GM23338 (cell line): Measurements from ENCODE around the gene TIGAR. TPM values are rescaled to one million over a fixed set of nuclear protein-coding genes. Genes with fewer than 3 reads are reported as not detected.

ENCODE experiments used
- ATAC-seq: fragments of 200-7000 bp; cut with Tn5 transposase; 3 replicates; pipeline ENCODE4 v1.9.1; 2020
- DNase-seq: peaks from one replicate; pipeline ENCODE4 v3.0.0-alpha.2; 2015; ENCODE audit warnings: low spot score
- H2AFZ ChIP-seq: fragments of 200-600 bp; sonication (generic); 2 replicates; pipeline ENCODE4 v1.8.0; 2016; ENCODE audit warnings: antibody characterized with exemption, mild to moderate bottlenecking, moderate library complexity
- H3F3A ChIP-seq: fragments of 200-600 bp; sonication (generic); replicated peaks from 2 replicates; pipeline ENCODE4 v1.8.0; 2017; ENCODE audit warnings: antibody characterized with exemption, mixed run types, low read depth
- H3K27ac ChIP-seq: fragments of 200-600 bp; sonication (generic); 2 replicates; pipeline ENCODE4 v1.6.1; 2016; ENCODE audit warnings: low read depth
- H3K27me3 ChIP-seq: fragments of 200-600 bp; sonication (generic); 2 replicates; pipeline ENCODE4 v1.8.0; 2016; ENCODE audit warnings: mild to moderate bottlenecking, mixed run types, moderate library complexity; ENCODE audit not compliant: insufficient read depth
- H3K36me3 ChIP-seq: fragments of 200-600 bp; sonication (generic); 2 replicates; pipeline ENCODE4 v1.8.0; 2016; ENCODE audit warnings: mild to moderate bottlenecking; ENCODE audit not compliant: insufficient read depth
- H3K4me1 ChIP-seq: fragments of 200-600 bp; sonication (generic); 2 replicates; pipeline ENCODE4 v1.8.0; 2016; ENCODE audit warnings: mild to moderate bottlenecking, moderate library complexity; ENCODE audit not compliant: insufficient read depth
- H3K4me2 ChIP-seq: fragments of 200-600 bp; sonication (generic); 2 replicates; pipeline ENCODE4 v1.7.1; 2017; ENCODE audit warnings: mixed run types
- H3K4me3 ChIP-seq: fragments of 200-600 bp; sonication (generic); 2 replicates; pipeline ENCODE4 v1.6.1; 2016; ENCODE audit warnings: mixed run types
- H3K79me2 ChIP-seq: fragments of 200-600 bp; sonication (generic); replicated peaks from 2 replicates; pipeline ENCODE4 v1.8.0; 2017; ENCODE audit warnings: mild to moderate bottlenecking; ENCODE audit not compliant: insufficient read depth
- H3K9me2 ChIP-seq: fragments of 200-600 bp; sonication (generic); 2 replicates; pipeline ENCODE4 v1.8.0; 2017; ENCODE audit not compliant: insufficient read depth
- H4K20me1 ChIP-seq: fragments of 200-600 bp; sonication (generic); replicated peaks from 2 replicates; pipeline ENCODE4 v1.8.0; 2017; ENCODE audit warnings: mild to moderate bottlenecking; ENCODE audit not compliant: insufficient read depth
- H3K27ac Mint-ChIP-seq: 2 replicates; pipeline ENCODE4 v1.8.0; 2020; ENCODE audit warnings: inconsistent platforms, mild to moderate bottlenecking, moderate library complexity, mixed read lengths
- H3K27me3 Mint-ChIP-seq: 3 replicates; pipeline ENCODE4 v1.8.0; 2022; ENCODE audit warnings: low read depth, mild to moderate bottlenecking, moderate library complexity, mixed read lengths, inconsistent platforms; ENCODE audit not compliant: insufficient read depth, poor library complexity
- H3K36me3 Mint-ChIP-seq: 3 replicates; pipeline ENCODE4 v1.8.0; 2021; ENCODE audit warnings: low read depth, mild to moderate bottlenecking, inconsistent platforms, moderate library complexity, mixed read lengths
- H3K4me1 Mint-ChIP-seq: 3 replicates; pipeline ENCODE4 v1.8.0; 2020; ENCODE audit warnings: mild to moderate bottlenecking, inconsistent platforms, mixed read lengths
- H3K4me3 Mint-ChIP-seq: 3 replicates; pipeline ENCODE4 v1.8.0; 2021; ENCODE audit warnings: moderate library complexity, mild to moderate bottlenecking, inconsistent platforms, mixed read lengths
- H3K9me3 Mint-ChIP-seq: 3 replicates; pipeline ENCODE4 v1.8.0; 2020; ENCODE audit warnings: moderate library complexity, mild to moderate bottlenecking, inconsistent platforms, mixed read lengths
- CREB1 ChIP-seq: fragments of 250-450 bp; sonication (Bioruptor Pico); IDR thresholded peaks from 2 replicates; pipeline ENCODE4 v1.5.0; 2020; ENCODE audit warnings: low read depth, mild to moderate bottlenecking, moderate library complexity
- EZH2 ChIP-seq: fragments of 200-600 bp; sonication (generic); IDR thresholded peaks from one replicate; pipeline ENCODE4 v1.8.0; 2017; ENCODE audit warnings: antibody characterized with exemption, mild to moderate bottlenecking, low read depth; ENCODE audit not compliant: unreplicated experiment
- STAT1 ChIP-seq: IDR thresholded peaks from one replicate; pipeline ENCODE4 v1.6.1; 2016; ENCODE audit warnings: antibody characterized with exemption; ENCODE audit not compliant: unreplicated experiment
- ZNF331 ChIP-seq: fragments of 250-450 bp; sonication (Bioruptor Pico); IDR thresholded peaks from 2 replicates; pipeline ENCODE4 v1.5.0; 2020; ENCODE audit warnings: low read depth, mild to moderate bottlenecking, moderate library complexity
- polyA plus RNA-seq: library from polyadenylated mRNA; unstranded; fragments of >200 nt; fragmentation: Nextera tagmentation; extraction: Ambion mirVana; gene quantifications from 2 replicates; pipeline ENCODE4 v1.2.1, GENCODE V29; 2016
- total RNA-seq: library from RNA; depleted of rRNA; stranded (reverse); fragments of >200 nt; shearing (Covaris generic); gene quantifications from 2 replicates; pipeline ENCODE4 v1.2.3, GENCODE V29; 2014
- TF ChIP-seq, protein P1 (sequence below), 2 experiments: fragments of 200-600 bp in 1 of 2; sonication (generic) in 1 of 2; conservative IDR thresholded peaks; 2 replicates each; pipeline versions ENCODE4 v1.5.1 to v1.6.1; 2016 to 2017; ENCODE audit warnings: antibody characterized with exemption in 2 of 2, low read depth in 2 of 2, mild to moderate bottlenecking in 2 of 2, moderate library complexity in 1 of 2
- TF ChIP-seq, protein P2 (sequence below): IDR thresholded peaks from one replicate; pipeline ENCODE4 v1.6.1; 2018; ENCODE audit warnings: antibody characterized with exemption; ENCODE audit not compliant: unreplicated experiment
- TF ChIP-seq, protein P3 (sequence below): fragments of 250-450 bp; sonication (Bioruptor Pico); IDR thresholded peaks from 2 replicates; pipeline ENCODE4 v1.5.0; 2020; ENCODE audit warnings: mild to moderate bottlenecking, moderate library complexity

The TIGAR gene
- total and polyA plus RNA-seq, 2 experiments from 2014 or later = 10.4 to 13.3 TPM

DNA sequence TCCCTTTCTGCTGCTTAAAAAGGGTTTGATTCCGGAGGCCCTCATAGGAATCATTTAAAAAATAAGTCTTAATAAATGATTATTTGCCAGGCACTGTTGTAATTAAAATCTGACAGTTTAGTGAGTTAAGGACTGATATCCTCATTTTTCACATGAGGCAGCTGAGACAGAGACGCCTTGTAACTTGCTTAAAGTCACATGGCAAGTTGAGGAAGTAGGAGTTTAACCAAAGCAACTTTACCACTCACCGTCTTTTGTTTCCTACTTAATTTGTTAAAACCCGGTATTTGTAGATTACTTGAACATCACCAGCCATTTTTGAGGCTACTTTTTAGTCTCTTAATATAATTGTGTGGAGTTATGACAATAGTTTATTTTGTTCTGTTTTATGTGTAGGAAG is 2.4 kb downstream of the TIGAR start:
- no peak overlapping the region for H3K27ac Mint-ChIP-seq
- peaks cover 15% of the 10 kb centered on the region for H3K36me3 Mint-ChIP-seq
- no peak overlapping the region for H3K4me2 ChIP-seq
- peaks cover 4% of the 10 kb centered on the region for H3K4me1 ChIP-seq
- H3K4me3 ChIP-seq = no peak overlapping the region
- peaks cover 9% of the 10 kb centered on the region; the same call in 1 of the 2 replicates for H3F3A ChIP-seq
- peaks cover 17% of the 10 kb centered on the region for H3K4me1 Mint-ChIP-seq
- no peak for TF ChIP-seq ZNF331 (CRISPR knock-in tag)
- TF ChIP-seq CREB1 (CRISPR knock-in tag) = no peak
- TF ChIP-seq, protein P1, sequence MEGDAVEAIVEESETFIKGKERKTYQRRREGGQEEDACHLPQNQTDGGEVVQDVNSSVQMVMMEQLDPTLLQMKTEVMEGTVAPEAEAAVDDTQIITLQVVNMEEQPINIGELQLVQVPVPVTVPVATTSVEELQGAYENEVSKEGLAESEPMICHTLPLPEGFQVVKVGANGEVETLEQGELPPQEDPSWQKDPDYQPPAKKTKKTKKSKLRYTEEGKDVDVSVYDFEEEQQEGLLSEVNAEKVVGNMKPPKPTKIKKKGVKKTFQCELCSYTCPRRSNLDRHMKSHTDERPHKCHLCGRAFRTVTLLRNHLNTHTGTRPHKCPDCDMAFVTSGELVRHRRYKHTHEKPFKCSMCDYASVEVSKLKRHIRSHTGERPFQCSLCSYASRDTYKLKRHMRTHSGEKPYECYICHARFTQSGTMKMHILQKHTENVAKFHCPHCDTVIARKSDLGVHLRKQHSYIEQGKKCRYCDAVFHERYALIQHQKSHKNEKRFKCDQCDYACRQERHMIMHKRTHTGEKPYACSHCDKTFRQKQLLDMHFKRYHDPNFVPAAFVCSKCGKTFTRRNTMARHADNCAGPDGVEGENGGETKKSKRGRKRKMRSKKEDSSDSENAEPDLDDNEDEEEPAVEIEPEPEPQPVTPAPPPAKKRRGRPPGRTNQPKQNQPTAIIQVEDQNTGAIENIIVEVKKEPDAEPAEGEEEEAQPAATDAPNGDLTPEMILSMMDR (conservative IDR thresholded peaks at IDR 0.05; ENCODE audit: low read depth in 2 of 2) = no peak
- TF ChIP-seq, protein P2, sequence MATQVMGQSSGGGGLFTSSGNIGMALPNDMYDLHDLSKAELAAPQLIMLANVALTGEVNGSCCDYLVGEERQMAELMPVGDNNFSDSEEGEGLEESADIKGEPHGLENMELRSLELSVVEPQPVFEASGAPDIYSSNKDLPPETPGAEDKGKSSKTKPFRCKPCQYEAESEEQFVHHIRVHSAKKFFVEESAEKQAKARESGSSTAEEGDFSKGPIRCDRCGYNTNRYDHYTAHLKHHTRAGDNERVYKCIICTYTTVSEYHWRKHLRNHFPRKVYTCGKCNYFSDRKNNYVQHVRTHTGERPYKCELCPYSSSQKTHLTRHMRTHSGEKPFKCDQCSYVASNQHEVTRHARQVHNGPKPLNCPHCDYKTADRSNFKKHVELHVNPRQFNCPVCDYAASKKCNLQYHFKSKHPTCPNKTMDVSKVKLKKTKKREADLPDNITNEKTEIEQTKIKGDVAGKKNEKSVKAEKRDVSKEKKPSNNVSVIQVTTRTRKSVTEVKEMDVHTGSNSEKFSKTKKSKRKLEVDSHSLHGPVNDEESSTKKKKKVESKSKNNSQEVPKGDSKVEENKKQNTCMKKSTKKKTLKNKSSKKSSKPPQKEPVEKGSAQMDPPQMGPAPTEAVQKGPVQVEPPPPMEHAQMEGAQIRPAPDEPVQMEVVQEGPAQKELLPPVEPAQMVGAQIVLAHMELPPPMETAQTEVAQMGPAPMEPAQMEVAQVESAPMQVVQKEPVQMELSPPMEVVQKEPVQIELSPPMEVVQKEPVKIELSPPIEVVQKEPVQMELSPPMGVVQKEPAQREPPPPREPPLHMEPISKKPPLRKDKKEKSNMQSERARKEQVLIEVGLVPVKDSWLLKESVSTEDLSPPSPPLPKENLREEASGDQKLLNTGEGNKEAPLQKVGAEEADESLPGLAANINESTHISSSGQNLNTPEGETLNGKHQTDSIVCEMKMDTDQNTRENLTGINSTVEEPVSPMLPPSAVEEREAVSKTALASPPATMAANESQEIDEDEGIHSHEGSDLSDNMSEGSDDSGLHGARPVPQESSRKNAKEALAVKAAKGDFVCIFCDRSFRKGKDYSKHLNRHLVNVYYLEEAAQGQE = no peak
- no peak for TF ChIP-seq STAT1
- TF ChIP-seq EZH2 = no peak
- TF ChIP-seq, protein P3, sequence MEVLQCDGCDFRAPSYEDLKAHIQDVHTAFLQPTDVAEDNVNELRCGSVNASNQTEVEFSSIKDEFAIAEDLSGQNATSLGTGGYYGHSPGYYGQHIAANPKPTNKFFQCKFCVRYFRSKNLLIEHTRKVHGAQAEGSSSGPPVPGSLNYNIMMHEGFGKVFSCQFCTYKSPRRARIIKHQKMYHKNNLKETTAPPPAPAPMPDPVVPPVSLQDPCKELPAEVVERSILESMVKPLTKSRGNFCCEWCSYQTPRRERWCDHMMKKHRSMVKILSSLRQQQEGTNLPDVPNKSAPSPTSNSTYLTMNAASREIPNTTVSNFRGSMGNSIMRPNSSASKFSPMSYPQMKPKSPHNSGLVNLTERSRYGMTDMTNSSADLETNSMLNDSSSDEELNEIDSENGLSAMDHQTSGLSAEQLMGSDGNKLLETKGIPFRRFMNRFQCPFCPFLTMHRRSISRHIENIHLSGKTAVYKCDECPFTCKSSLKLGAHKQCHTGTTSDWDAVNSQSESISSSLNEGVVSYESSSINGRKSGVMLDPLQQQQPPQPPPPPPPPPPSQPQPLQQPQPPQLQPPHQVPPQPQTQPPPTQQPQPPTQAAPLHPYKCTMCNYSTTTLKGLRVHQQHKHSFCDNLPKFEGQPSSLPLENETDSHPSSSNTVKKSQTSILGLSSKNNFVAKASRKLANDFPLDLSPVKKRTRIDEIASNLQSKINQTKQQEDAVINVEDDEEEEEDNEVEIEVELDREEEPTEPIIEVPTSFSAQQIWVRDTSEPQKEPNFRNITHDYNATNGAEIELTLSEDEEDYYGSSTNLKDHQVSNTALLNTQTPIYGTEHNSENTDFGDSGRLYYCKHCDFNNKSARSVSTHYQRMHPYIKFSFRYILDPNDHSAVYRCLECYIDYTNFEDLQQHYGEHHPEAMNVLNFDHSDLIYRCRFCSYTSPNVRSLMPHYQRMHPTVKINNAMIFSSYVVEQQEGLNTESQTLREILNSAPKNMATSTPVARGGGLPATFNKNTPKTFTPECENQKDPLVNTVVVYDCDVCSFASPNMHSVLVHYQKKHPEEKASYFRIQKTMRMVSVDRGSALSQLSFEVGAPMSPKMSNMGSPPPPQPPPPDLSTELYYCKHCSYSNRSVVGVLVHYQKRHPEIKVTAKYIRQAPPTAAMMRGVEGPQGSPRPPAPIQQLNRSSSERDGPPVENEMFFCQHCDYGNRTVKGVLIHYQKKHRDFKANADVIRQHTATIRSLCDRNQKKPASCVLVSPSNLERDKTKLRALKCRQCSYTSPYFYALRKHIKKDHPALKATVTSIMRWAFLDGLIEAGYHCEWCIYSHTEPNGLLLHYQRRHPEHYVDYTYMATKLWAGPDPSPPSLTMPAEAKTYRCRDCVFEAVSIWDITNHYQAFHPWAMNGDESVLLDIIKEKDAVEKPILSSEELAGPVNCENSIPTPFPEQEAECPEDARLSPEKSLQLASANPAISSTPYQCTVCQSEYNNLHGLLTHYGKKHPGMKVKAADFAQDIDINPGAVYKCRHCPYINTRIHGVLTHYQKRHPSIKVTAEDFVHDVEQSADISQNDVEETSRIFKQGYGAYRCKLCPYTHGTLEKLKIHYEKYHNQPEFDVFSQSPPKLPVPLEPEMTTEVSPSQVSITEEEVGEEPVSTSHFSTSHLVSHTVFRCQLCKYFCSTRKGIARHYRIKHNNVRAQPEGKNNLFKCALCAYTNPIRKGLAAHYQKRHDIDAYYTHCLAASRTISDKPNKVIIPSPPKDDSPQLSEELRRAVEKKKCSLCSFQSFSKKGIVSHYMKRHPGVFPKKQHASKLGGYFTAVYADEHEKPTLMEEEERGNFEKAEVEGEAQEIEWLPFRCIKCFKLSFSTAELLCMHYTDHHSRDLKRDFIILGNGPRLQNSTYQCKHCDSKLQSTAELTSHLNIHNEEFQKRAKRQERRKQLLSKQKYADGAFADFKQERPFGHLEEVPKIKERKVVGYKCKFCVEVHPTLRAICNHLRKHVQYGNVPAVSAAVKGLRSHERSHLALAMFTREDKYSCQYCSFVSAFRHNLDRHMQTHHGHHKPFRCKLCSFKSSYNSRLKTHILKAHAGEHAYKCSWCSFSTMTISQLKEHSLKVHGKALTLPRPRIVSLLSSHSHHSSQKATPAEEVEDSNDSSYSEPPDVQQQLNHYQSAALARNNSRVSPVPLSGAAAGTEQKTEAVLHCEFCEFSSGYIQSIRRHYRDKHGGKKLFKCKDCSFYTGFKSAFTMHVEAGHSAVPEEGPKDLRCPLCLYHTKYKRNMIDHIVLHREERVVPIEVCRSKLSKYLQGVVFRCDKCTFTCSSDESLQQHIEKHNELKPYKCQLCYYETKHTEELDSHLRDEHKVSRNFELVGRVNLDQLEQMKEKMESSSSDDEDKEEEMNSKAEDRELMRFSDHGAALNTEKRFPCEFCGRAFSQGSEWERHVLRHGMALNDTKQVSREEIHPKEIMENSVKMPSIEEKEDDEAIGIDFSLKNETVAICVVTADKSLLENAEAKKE (CRISPR knock-in tag) = no peak
- H3K27ac ChIP-seq = no peak overlapping the region
- H2AFZ ChIP-seq = no peak overlapping the region
- H3K9me3 Mint-ChIP-seq = no peaks in the 10 kb centered on the region; the same call in 2 of the 3 replicates
- H3K4me3 Mint-ChIP-seq = no peak overlapping the region
- peaks cover 12% of the 10 kb centered on the region for H3K27me3 Mint-ChIP-seq
- DNase-seq (no peak), ATAC-seq (no peak)
- peaks cover 7% of the 10 kb centered on the region; the same call in 1 of the 2 replicates for H3K27me3 ChIP-seq
- H4K20me1 ChIP-seq = peaks cover 7% of the 10 kb centered on the region; the same call in 1 of the 2 replicates
- H3K9me2 ChIP-seq = no peaks in the 10 kb centered on the region
- peaks cover 67% of the 10 kb centered on the region for H3K79me2 ChIP-seq
- H3K36me3 ChIP-seq = no peaks in the 10 kb centered on the region
